Stimulated activated effector memory CD8-positive, alpha-beta T cell treated with anti-CD3 and anti-CD28 coated beads, Interleukin-12 subunit alpha, Interleukin-12 subunit beta, amount 100 ng/mL, for 72 hours (primary cell): ENCODE measurements around the gene LONRF2.

ENCODE experiments used
- ATAC-seq: fragments of 150-1000 bp; cut with Tn5 transposase; 2 replicates; pipeline ENCODE4 v1.10.0; 2021
- DNase-seq, 2 donors: peaks; one replicate each; pipeline ENCODE4 v3.0.0; 2021 to 2022; ENCODE audit warnings: low spot score in 2 of 2
- H3K27ac Mint-ChIP-seq: one replicate; pipeline ENCODE4 v1.8.0; 2022; ENCODE audit warnings: mild to moderate bottlenecking, mixed read lengths
- H3K36me3 Mint-ChIP-seq: one replicate; pipeline ENCODE4 v1.8.0; 2022; ENCODE audit warnings: mild to moderate bottlenecking, mixed read lengths
- H3K4me1 Mint-ChIP-seq: one replicate; pipeline ENCODE4 v1.8.0; 2022; ENCODE audit warnings: mixed read lengths
- H3K4me3 Mint-ChIP-seq: one replicate; pipeline ENCODE4 v1.8.0; 2022; ENCODE audit warnings: mild to moderate bottlenecking, mixed read lengths
- H3K9me3 Mint-ChIP-seq: one replicate; pipeline ENCODE4 v1.8.0; 2022; ENCODE audit warnings: mixed read lengths

The LONRF2 gene

DNA sequence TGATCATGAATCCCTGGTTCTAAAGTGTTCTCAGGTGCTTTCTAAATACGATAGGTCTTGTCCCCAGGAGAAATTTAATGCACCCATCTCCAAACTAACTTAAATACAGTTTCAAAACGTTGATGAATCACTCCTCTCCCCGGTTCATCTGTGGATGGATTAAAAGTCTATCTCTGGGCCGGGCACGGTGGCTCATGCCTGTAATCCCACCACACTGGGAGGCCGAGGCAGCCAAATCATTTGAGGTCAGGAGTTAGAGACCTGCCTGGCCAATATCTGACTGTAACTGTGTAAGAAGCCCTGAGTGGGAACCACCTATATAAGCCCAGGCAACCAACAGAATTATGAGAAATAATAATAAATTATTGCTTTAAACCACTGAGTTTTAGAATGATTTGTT, 78.7 kb downstream of the LONRF2 start:
- H3K27ac Mint-ChIP-seq: no peak overlapping the region
- no peaks in the 10 kb centered on the region for H3K9me3 Mint-ChIP-seq
- peaks cover 7% of the 10 kb centered on the region for H3K4me1 Mint-ChIP-seq
- ATAC-seq (no peak), DNase-seq (no peak)
- no peak overlapping the region for H3K4me3 Mint-ChIP-seq
- H3K36me3 Mint-ChIP-seq: no peaks in the 10 kb centered on the region

DNA sequence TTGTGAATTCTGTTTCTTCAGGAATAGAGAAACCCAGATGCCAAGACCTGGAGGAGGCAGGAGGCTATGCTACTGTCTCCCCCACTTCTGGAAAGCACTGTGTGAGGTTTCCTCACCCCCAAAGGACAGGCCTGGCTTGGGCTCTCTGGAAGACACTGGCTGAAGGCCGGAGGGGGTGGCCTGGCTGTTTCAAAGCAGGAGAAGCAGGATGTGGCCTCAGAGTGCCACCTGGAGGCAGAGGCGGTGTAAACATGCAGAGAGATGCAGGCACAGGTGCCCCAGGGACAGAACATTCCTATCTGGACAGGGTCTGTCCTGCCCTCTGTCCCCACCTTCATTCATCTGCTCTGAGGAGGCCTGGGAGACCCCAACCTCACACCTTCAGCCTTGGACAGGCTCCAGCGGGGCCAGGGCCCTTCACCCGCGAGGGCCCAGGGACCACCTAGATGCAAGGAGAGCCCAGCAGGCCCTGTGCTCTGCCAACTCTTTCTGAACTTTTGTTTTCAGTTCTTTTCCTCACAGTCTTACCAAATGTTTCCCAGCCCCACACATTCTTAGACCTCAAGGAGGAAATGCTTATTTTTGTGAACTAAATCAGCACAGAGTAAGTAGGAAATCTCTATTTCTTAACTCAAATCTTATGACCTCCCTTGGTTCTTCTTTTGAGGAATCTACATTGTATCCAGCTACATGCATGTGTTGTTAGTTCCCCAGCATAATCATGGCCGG, 79.2 kb downstream of the LONRF2 start:
- H3K9me3 Mint-ChIP-seq: no peaks in the 10 kb centered on the region
- ATAC-seq (peak; percentile 50), DNase-seq (peak in 1 of 2 donors; percentile 55)
- no peaks in the 10 kb centered on the region for H3K36me3 Mint-ChIP-seq
- H3K4me3 Mint-ChIP-seq: no peak overlapping the region
- peaks cover 7% of the 10 kb centered on the region for H3K4me1 Mint-ChIP-seq
- H3K27ac Mint-ChIP-seq: no peak overlapping the region

DNA sequence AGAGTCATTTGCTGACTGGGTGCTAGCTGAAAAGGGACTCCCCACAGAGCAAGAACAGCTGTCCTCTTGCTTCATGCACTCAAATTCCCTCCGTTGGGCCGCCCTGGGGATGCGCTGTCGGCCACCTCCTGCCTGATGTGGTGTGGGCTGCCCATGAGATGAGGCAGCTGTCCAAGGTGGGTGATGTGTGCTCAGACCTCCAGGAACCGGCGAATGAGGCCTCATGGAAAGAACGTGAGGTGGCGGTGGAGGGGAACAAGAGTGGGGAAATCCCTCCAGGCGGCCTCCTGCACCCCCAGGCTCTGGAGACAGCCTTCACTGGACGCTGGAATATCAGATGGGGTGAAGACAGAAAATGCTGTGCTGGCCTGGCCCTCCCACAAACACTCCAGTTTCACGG, 79.8 kb downstream of the LONRF2 start:
- H3K4me3 Mint-ChIP-seq: no peak overlapping the region
- H3K36me3 Mint-ChIP-seq: no peaks in the 10 kb centered on the region
- ATAC-seq (no peak), DNase-seq (no peak)
- peaks cover 7% of the 10 kb centered on the region for H3K4me1 Mint-ChIP-seq
- H3K9me3 Mint-ChIP-seq: no peaks in the 10 kb centered on the region
- H3K27ac Mint-ChIP-seq: no peak overlapping the region

DNA sequence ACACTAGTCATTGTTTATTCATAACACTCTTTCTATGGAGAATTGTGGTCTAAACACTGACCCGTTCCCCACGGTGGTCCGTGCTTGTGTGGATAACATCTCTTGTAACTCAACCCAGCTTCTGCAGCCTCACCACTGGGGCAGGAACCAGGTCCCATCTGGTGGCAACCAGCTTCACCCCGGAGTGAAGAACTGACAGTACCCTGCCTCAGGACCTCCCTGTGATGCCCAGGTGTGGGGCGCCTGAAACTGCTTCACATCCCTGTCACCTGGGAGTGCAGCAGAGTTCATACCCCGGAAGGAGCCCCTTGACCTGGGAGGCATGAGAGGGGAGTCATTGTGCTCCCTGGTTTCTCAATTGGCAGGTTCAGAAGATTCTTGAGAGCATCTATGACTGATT, 81.1 kb downstream of the LONRF2 start:
- H3K36me3 Mint-ChIP-seq: no peaks in the 10 kb centered on the region
- H3K27ac Mint-ChIP-seq: no peak overlapping the region
- DNase-seq (no peak), ATAC-seq (no peak)
- H3K9me3 Mint-ChIP-seq: no peaks in the 10 kb centered on the region
- H3K4me3 Mint-ChIP-seq: no peak overlapping the region
- H3K4me1 Mint-ChIP-seq: peaks cover 11% of the 10 kb centered on the region

DNA sequence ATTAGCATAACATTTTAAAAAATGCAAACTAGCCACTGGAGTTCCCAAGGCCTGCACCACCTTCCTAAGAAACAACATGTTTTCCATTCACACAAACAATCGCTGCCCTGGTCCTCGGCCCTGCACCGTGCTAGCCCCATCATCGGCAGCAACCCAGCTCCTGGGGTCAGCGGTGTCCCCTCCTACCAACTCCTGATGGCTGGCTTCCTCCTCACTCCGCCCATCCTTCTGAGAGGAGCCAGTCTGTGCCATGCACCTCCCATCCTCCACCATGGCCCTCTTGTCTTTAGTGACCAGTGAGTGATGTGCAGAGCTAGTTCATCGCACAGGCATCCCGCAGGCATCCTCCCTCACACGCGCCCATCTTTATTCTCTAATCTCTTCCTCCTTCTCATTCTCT, 81.9 kb downstream of the LONRF2 start:
- no peak for ATAC-seq
- no peak for DNase-seq
- Mint-ChIP-seq H3K36me3 (no peaks in the 10 kb centered on the region), H3K27ac (no peak overlapping the region), H3K4me1 (peaks cover 18% of the 10 kb centered on the region), H3K9me3 (no peaks in the 10 kb centered on the region), H3K4me3 (no peak overlapping the region)

DNA sequence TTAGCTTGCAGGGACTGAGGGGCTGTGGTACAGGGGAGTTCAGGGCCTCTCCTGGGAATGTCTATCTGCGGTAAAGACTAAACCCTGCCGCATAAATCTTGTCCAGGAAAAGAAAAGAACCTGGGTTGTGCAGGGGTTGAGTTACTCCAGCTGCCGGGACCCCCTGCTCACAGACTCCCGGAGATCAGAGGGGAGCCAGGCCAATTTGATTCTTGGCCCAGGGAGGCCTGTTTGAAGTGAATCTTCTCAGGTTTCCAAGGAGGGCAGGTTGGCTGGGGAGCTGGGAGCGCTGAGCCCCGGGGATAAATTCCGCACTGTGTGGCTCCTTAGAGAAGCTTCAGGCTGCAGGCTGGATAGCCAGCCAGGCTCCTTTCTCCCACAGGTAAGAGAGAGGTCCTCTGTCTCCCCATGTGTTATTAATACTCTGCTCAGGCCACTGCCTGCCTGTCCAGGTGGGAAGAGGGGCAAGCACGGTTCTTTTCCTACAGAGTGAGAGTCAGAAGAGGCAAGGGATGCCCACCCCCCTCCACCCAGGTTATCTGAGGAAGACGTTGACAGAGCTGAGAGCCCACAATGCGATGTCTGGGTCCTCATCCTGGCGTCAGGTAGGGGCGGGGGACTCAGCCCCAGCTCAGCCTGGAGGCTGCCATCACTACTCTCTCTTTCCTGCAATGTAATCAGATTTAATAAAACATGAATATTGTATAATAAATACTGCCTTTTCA, 82.7 kb downstream of the LONRF2 start:
- DNase-seq (no peak), ATAC-seq (no peak)
- Mint-ChIP-seq H3K4me3 (no peak overlapping the region), H3K27ac (no peak overlapping the region), H3K4me1 (peaks cover 26% of the 10 kb centered on the region), H3K36me3 (no peaks in the 10 kb centered on the region), H3K9me3 (no peaks in the 10 kb centered on the region)

DNA sequence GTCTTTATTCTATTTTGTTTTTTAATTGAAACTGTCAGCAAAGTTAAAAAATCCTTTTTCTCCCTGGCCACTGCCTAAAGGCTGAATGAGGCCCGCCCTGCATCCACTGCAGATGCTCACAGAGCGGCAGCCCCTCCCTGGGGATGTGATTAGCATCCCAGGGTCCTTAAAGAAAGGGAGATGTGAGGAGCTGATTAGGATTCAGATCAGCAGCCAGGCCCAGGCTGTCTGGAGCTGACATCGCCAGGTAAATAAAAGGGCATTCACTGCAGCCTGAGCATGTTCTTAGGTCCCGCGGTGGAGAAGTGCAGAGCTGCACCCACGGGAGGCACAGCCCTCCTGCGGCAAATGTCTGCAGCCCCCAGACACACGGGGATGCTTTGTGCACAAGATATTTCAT, 83.8 kb downstream of the LONRF2 start:
- H3K27ac Mint-ChIP-seq: no peak overlapping the region
- H3K9me3 Mint-ChIP-seq: no peaks in the 10 kb centered on the region
- peaks cover 34% of the 10 kb centered on the region for H3K4me1 Mint-ChIP-seq
- DNase-seq: no peak
- no peaks in the 10 kb centered on the region for H3K36me3 Mint-ChIP-seq
- no peak for ATAC-seq
- no peak overlapping the region for H3K4me3 Mint-ChIP-seq

DNA sequence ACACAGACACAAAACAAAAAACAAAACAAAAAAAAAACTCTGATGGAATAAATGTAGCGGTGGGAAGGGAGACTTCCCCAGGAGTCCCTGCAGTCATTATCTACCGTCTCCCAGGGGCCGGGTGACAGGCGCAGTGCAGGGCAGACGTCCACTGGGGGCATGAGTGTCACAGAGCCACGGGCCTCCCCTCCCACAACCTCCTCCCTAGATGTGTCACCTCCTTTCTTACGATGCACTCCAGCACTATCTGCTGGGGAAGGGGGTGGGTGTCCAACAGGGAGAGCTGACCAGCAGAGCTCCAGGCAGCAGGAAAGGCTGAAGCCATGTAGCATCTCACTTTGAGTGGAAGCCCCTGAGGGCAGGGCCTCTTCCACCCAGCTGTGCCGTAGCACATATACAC, 84.5 kb downstream of the LONRF2 start:
- no peaks in the 10 kb centered on the region for H3K36me3 Mint-ChIP-seq
- DNase-seq: no peak
- no peak overlapping the region for H3K4me3 Mint-ChIP-seq
- H3K4me1 Mint-ChIP-seq: peaks cover 34% of the 10 kb centered on the region
- no peaks in the 10 kb centered on the region for H3K9me3 Mint-ChIP-seq
- H3K27ac Mint-ChIP-seq: no peak overlapping the region
- no peak for ATAC-seq

DNA sequence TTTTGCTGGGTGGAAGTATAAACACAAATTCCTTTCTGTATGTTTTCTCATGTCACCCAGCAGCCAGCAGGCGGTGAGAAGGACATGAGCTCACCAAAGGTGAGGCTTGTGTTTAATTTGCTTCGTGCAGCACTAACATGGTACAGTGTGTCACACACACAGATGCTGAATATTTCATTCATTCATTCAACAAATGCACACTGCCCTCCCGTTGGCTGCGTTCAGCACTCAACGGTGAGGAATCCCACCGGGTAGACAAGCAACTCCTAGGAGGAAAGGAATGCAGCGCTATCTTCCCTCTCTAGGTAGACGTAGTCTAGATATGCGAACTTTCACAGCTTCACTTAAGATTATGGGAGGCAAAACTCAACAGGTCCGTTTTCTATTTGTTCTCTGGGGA, 85.1 kb downstream of the LONRF2 start:
- no peaks in the 10 kb centered on the region for H3K36me3 Mint-ChIP-seq
- H3K4me3 Mint-ChIP-seq: no peak overlapping the region
- H3K9me3 Mint-ChIP-seq: no peaks in the 10 kb centered on the region
- no peak for ATAC-seq
- peaks cover 34% of the 10 kb centered on the region for H3K4me1 Mint-ChIP-seq
- H3K27ac Mint-ChIP-seq: no peak overlapping the region
- no peak for DNase-seq

DNA sequence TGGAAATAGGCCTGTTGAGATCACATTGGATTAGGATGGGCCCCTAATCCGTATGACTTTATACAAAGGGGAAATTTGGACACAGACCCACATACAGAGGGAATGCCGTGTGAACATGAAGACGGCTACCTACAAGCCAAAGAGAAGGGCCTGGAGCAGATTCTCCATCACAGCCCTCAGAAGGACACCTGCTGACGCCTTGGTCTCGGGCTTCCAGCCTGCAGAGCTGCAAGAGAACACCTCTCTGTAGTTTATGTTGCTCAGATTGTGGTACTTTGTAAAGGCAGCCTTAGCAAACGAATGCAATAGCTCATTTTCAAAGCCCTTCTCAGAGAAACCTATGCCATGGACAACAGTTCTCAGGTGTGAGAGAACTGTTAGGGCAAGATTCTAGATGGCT, 86.1 kb downstream of the LONRF2 start:
- ATAC-seq (no peak), DNase-seq (no peak)
- peaks cover 34% of the 10 kb centered on the region for H3K4me1 Mint-ChIP-seq
- H3K4me3 Mint-ChIP-seq: no peak overlapping the region
- H3K27ac Mint-ChIP-seq: no peak overlapping the region
- no peaks in the 10 kb centered on the region for H3K9me3 Mint-ChIP-seq
- no peaks in the 10 kb centered on the region for H3K36me3 Mint-ChIP-seq

DNA sequence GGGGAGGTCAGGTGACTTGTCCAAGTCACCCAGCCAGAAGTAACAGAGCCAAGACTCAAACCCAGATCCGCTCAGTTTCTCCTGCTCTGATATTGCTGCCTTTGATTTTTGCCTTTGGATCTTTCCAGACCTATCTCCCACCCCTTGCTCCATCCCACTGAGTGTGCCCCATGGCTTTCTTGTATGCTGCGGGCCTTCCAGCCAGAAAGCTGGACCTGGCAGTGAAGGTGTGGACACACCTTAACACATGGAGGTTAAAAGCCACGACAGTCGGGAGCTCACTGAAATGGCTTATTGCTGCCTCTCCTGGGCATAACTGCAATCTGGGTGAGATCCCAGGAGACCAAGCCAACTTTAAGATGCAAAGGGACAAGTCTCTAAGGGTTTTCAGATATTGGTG, 86.7 kb downstream of the LONRF2 start:
- peak overlapping the region; percentile 5 for H3K27ac Mint-ChIP-seq
- peaks cover 30% of the 10 kb centered on the region for H3K4me1 Mint-ChIP-seq
- H3K9me3 Mint-ChIP-seq: no peaks in the 10 kb centered on the region
- ATAC-seq: no peak
- DNase-seq: no peak
- no peaks in the 10 kb centered on the region for H3K36me3 Mint-ChIP-seq
- H3K4me3 Mint-ChIP-seq: no peak overlapping the region

DNA sequence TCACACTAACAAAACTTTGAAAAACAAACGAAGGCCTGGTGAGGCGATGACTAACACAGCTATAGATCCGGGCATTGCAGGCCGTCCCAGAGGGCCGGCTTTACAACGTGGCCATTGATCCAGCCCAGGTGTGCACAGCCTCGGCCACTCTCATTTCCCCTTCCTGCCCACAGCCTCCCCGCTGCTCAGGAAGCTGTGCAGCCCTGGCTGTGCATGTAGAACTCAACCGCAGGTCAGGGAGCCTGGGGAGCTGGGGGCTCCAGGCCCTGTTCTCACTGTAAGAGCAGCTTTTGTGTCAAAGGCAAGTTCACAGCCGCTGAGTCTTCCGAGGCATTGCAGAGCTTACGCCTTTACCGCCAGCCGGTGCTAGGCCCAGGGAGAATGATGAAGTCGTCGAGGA, 87.2 kb downstream of the LONRF2 start:
- no peak overlapping the region for H3K4me3 Mint-ChIP-seq
- H3K36me3 Mint-ChIP-seq: no peaks in the 10 kb centered on the region
- DNase-seq (no peak), ATAC-seq (peak; percentile 74)
- peak overlapping the region; percentile 5 for H3K27ac Mint-ChIP-seq
- peaks cover 27% of the 10 kb centered on the region for H3K4me1 Mint-ChIP-seq
- no peaks in the 10 kb centered on the region for H3K9me3 Mint-ChIP-seq

DNA sequence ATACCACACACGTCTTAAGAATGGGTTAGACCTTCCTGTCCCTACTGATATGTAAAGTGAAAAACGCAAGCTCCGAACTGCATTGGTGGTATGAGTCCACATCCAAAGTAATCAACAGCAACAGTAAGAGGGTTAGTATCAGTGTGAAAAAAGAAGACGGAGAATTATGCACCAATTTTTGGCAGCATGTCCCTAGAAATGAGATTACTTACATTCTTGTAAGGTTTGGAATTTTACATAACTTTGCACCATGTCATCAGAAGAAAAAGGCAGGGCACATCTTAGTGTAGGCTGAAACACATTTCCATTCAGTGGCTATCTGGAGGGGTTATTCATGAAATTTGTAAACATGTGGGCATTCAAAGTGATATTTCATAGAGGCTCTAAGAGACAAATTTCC, 88.2 kb downstream of the LONRF2 start:
- no peak for DNase-seq
- Mint-ChIP-seq H3K9me3 (no peaks in the 10 kb centered on the region), H3K36me3 (no peaks in the 10 kb centered on the region), H3K4me3 (no peak overlapping the region), H3K4me1 (peaks cover 27% of the 10 kb centered on the region), H3K27ac (no peak overlapping the region)
- no peak for ATAC-seq

DNA sequence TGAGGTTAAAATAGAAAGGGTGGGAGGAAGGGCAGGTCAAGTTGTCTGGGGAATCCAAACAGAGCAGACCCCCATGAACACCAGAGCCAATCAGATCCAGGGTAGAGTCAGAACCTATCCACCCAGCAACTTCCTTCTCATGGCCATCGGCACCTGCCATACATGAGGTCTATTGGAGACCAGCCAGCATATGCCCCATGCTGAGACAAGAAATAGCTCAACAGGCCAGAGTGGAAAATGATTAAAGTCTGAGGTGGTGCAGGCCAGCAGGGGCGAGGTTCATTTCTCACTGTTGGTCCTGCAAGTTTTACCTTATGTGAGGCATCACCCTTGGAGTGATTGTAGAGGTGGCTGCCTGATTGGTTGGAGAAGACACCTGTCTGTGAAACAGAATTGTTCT, 89.2 kb downstream of the LONRF2 start:
- H3K9me3 Mint-ChIP-seq: no peaks in the 10 kb centered on the region
- no peak overlapping the region for H3K27ac Mint-ChIP-seq
- no peaks in the 10 kb centered on the region for H3K36me3 Mint-ChIP-seq
- ATAC-seq (no peak), DNase-seq (no peak)
- H3K4me3 Mint-ChIP-seq: no peak overlapping the region
- H3K4me1 Mint-ChIP-seq: peaks cover 27% of the 10 kb centered on the region

DNA sequence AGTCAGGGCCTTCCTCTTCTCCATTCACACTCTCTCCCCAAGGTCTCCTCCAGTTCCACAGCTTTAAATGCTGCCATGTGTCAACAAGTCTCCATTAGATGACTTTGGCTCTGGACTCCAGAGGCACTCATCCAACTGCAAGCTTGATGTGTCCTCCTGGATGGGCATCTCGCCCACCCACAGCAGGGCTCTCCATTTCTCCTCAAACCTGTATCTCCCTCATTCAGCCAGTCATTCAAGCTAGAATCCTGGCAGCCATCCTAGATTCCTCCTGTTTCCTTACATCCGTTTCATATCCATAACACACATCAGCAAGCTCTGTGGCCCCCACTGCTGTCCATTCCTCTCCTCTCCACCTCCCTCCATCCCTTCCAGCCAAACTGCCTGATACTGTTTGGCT, 91.5 kb downstream of the LONRF2 start:
- no peaks in the 10 kb centered on the region for H3K9me3 Mint-ChIP-seq
- H3K36me3 Mint-ChIP-seq: no peaks in the 10 kb centered on the region
- no peak overlapping the region for H3K27ac Mint-ChIP-seq
- ATAC-seq: no peak
- no peak overlapping the region for H3K4me3 Mint-ChIP-seq
- peaks cover 19% of the 10 kb centered on the region for H3K4me1 Mint-ChIP-seq
- DNase-seq: no peak

DNA sequence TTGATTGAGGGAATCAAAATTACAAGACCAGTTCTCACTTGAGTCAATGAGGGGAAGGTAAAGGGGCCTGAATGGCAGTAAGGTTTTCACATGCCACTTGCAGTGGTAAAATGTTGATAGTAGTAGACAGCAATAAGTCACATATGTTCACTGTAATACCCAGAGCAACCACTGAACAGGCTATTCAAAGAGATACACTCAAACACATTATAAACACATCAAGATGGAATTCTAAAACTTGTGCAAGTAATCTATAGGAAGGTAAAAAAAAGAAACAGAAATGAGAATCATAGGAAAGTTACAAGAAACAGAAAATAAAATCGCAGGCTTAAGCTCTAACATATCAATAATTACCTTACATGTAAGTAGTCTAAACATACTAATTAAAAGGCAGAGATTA, 93.3 kb downstream of the LONRF2 start:
- ATAC-seq (no peak), DNase-seq (no peak)
- no peaks in the 10 kb centered on the region for H3K9me3 Mint-ChIP-seq
- H3K36me3 Mint-ChIP-seq: no peaks in the 10 kb centered on the region
- H3K27ac Mint-ChIP-seq: no peak overlapping the region
- peaks cover 1% of the 10 kb centered on the region for H3K4me1 Mint-ChIP-seq
- H3K4me3 Mint-ChIP-seq: no peak overlapping the region
